ENCODE data around the gene PARP9.

DNA sequence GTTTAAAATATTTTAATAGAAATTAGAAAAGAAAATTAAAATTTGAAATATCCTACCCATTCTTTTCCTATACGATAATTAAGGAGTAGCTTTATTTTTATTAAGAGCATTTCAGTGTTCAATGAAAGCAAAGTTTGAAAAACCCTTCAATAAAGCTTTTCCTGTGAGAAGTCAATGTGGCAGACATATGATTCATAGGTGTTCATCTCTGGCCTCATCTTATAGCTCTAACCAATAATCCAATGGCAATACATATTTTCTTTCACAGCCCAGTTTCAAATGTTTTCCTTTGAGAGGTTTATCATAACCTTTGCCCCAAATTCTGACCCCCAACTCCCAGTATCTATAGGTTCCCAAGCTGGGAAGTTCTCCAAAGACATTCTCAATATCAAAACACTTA lies 57.6 kb downstream of the PARP9 start:
- TF ChIP-seq, protein P1, sequence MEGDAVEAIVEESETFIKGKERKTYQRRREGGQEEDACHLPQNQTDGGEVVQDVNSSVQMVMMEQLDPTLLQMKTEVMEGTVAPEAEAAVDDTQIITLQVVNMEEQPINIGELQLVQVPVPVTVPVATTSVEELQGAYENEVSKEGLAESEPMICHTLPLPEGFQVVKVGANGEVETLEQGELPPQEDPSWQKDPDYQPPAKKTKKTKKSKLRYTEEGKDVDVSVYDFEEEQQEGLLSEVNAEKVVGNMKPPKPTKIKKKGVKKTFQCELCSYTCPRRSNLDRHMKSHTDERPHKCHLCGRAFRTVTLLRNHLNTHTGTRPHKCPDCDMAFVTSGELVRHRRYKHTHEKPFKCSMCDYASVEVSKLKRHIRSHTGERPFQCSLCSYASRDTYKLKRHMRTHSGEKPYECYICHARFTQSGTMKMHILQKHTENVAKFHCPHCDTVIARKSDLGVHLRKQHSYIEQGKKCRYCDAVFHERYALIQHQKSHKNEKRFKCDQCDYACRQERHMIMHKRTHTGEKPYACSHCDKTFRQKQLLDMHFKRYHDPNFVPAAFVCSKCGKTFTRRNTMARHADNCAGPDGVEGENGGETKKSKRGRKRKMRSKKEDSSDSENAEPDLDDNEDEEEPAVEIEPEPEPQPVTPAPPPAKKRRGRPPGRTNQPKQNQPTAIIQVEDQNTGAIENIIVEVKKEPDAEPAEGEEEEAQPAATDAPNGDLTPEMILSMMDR (IDR thresholded peaks at IDR 0.05 in 4 of 5, conservative IDR thresholded peaks at IDR 0.05 in 1 of 5) = no peak
- TF ChIP-seq POLR2A (IDR thresholded peaks at IDR 0.05) = no peak
